ENCODE measurements around the gene PLPP3. TPM values are rescaled to one million over a fixed set of nuclear protein-coding genes. Genes with fewer than 3 reads are reported as not detected.

The PLPP3 gene
- polyA plus RNA-seq, 1 donor, result 95.5 TPM

- no peak for DNase-seq (ENCODE audit: low read depth)
These were observed 2.4 kb downstream of the PLPP3 start for GRCh38 chr1:56576880-56577405.

DNA sequence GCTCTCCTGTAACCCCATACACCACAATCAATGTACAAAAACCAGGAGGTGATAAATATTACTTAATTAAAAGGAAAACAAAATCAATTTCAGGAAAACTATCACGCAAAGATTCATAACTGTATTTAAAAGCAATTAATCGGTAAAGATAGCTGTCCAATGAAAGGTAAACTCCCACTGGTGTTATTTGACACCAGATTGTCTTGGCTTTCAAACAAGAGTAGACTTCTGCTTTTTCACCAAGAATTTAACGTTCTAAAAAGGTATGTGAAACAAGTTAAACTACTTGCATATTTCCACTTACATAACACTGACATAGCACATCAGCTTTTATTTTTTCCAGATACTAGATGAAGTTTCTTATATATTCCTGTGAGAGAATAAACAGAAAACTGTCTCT, 3.5 kb downstream of the PLPP3 start:
- no peak for DNase-seq (ENCODE audit: low read depth)

GRCh38 chr1:56574794-56575193, 4.6 kb downstream of the PLPP3 start:
- DNase-seq (ENCODE audit: low read depth), result no peak

DNA sequence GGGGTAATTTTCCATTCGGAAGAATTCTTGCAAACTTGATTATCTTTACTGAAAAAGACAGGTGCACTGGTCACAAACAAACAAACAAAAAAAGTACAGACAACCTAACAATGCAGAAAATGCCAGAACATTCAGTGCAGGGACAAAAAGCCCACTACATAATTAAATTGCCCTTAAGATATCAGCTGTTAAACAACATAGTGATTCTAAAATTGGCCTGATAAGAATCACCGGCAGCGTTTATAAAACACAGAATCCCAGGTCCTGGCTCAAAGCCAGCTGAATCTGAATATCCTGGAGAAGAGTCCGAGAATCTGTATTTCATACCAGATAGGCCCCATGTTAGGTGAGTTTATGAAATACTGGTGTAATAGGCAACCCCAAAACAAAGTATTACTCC, 6.1 kb downstream of the PLPP3 start:
- DNase-seq (ENCODE audit: low read depth), result no peak

DNA sequence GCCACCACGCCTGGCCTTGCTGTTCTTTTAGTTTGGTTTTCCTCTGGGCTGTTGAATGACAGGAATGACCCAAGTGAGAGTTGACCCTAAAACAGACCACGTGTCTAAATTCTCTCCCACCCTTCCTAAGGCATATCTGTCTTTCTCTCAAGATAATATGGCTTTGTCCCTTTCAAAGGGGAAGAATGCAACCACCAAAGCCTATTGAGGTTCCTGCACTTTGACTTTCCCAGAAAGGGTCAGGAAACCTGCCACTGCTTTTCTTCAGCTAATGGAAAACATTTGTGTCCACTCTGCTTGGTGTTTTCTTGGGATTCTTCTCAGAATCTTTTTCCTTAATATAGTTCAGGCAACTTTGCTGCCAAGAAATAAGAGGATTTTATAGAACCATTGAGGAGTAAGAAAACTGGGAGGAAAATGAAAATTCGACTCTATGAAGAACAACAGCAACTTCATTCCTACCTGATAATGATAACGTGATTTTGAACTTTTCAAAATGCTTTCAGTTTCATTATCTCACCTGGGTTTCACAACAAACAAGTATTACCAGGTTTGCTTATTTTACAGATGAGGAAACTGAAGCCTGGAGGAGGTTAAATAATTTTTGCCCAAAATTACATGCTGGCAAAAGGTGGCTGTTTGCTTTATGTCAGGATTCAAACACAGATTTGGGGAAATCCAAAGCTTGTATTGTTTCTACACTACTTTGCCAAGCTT, 6.9 kb downstream of the PLPP3 start:
- no peak for DNase-seq (ENCODE audit: low read depth)

DNA sequence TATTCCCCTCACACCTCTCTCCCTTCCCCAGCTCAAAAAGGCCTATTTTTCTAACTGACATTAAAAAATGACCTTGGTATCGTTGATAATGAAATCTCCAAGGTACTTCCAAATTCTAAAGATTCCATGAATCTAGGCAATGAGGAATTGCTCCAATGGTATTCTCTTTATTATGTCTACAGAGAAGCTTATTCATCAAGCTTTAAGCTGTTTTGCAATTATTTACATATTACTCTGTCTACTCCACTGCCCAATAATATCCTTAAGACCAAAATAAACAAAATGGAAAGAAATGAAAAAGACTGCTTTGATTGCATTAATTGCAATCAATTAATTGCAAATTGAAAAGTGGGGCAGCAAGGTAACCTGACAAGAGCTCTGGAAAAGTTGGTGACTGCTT, 7.9 kb downstream of the PLPP3 start:
- DNase-seq (ENCODE audit: low read depth), result no peak

- DNase-seq (ENCODE audit: low read depth), result no peak
These were observed 8.4 kb downstream of the PLPP3 start for GRCh38 chr1:56570924-56571372.

- no peak for DNase-seq (ENCODE audit: low read depth)
These were observed 9.7 kb downstream of the PLPP3 start for GRCh38 chr1:56569661-56570060.

DNA sequence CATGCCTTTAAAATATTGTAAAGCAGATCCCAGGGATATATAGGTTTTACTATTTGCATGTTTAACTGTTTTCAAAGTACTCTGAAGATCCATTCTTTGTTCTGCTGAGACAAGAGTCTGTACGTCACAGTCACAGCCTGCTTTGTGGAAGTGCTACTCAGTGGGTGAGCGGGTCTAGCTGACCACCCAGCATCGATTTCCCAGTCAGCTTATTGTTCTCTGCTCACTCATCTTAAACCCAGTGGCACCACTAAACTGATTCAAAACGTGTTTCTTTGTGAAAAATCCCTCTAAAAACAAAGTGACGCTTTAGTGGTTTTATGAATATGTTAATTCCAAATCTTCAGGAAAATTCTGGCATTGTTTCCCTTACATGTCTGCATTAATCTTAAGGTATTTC, 12.4 kb downstream of the PLPP3 start:
- no peak for DNase-seq (ENCODE audit: low read depth)

DNA sequence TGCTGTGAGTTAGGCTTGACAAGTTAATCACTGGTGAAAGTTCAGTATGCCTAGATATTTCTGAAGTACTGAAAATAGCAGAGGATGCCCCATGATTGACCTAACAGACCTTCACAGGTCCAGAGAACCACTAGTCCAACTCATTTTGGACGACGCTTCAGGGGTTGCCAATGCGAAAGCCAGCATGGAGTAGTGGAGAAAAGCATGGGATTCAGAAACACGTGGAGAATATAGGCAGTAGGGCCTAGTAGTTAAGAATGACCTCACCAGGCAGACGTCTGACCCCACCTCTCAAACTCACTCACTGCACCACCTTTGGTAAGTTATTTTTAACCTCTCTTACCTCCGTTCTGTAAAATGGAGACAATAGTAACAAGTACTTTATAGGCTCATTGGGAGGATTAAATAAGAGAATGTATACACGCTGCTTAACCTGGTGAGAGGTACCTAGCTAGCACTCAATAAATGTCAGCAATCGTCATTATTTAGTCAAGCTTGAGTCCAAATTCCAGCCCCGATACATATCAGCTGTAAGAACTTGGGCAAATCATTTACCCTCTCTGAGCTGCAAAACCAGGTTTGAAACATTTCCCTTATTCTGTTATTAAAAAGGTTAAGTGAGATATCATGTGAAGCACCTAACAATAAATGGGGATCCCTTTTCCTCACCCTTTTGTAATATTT, 13.2 kb downstream of the PLPP3 start:
- DNase-seq (ENCODE audit: low read depth), result no peak

DNA sequence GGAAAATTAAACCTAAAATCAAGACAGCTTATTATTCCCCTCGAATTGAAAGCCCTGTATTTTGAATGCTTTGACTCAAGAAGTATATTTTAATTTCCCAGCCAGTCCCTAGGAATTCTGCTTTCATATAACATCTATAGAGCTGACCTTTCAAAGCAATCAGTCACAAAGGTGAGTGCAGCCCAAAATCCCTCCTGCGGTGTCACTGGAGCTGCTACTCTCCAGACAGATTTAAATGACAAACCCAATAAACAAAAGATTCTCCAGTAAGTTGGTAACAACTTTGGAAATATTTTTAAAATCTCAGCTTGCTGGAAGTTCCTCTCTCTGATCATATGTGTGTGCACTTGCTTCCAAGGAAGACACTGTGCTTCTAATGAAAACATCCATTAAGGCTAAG, 14.7 kb downstream of the PLPP3 start:
- DNase-seq (ENCODE audit: low read depth), result no peak

DNA sequence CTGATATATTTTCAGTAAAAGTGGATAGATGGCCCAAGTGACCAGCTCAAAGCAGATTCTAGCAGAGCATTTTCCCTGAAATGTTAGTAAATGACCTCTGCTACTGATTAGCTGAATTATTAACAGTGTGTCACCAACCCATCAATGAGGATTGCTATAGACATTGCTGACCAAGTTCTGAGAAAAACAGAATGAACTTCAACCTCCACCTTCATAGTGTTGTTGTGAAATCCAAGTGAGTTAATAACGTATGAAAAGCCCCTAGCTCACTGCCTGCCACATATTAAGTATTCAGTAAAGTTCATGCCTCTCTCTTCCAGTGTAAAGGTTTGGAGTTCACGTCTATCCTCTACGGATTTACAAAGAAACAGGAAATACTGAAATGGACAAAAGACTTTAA, 15.8 kb downstream of the PLPP3 start:
- DNase-seq (ENCODE audit: low read depth), result no peak

GRCh38 chr1:56562891-56563452, 16.4 kb downstream of the PLPP3 start:
- no peak for DNase-seq (ENCODE audit: low read depth)

GRCh38 chr1:56561227-56562019, 17.9 kb downstream of the PLPP3 start:
- no peak for DNase-seq (ENCODE audit: low read depth)

- no peak for DNase-seq (ENCODE audit: low read depth)
These were observed 21.6 kb downstream of the PLPP3 start for GRCh38 chr1:56557746-56558145.

DNA sequence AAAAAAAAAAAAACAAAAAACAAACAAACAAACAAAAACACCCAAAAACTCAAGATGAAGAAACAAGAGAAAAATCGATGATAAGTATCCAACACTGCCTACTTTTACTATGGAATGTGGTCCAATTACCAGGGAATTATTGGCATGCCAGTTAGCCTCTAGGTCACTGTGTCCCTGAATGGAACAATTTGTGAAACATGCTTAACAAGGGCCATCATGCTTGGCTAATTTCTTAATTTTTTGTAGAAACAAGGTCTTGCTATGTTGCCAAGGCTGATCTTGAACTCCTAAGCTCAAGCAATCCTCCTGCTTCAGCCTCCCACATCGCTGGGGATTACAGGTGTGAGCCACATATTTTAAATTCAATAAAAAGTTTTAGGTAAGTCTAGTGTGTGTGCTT, 23.9 kb downstream of the PLPP3 start:
- DNase-seq (ENCODE audit: low read depth), result no peak

GRCh38 chr1:56553046-56553445, 26.3 kb downstream of the PLPP3 start:
- DNase-seq (ENCODE audit: low read depth), result no peak

DNA sequence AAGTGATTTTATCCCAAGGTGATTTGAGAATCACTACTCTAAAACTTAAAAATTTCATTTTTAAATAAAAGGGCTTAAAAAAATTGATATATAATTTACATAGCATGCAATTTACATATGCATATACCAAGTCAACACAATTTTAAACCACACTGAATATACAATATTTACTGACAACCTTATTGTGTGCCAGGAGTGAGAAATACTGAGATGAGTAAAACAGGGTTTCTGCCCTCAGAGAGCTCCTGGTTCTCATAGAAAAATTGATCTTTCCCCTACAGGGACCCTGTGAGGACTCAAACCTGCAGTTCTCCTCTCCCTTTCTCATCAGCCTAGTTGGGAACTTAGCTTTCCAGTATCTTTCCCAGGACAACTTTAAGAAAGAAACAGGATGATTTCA, 27.0 kb downstream of the PLPP3 start:
- DNase-seq (ENCODE audit: low read depth), result no peak

DNA sequence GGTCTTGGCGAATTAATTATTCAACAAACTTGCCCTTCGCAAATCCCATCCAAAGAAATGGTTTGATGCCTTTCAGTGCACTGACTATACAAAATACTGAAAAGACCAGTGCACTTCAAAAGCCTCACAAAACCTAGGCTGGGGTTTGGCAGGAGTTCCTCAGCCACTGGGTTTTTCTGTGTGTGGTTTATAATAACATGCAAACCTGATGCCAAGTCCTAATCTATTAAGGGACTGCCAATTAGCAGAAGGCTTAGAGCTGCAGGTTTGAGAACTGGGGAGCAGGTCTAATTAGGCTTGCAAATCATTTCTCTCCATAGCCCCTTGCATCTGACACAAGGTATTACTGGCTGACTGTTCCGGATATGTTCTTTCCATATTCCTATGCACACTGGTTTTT, 27.7 kb downstream of the PLPP3 start:
- no peak for DNase-seq (ENCODE audit: low read depth)

GRCh38 chr1:56550859-56551188, 28.5 kb downstream of the PLPP3 start:
- no peak for DNase-seq (ENCODE audit: low read depth)

- DNase-seq (ENCODE audit: low read depth), result no peak
These were observed 29.1 kb downstream of the PLPP3 start for GRCh38 chr1:56550138-56550858.

DNA sequence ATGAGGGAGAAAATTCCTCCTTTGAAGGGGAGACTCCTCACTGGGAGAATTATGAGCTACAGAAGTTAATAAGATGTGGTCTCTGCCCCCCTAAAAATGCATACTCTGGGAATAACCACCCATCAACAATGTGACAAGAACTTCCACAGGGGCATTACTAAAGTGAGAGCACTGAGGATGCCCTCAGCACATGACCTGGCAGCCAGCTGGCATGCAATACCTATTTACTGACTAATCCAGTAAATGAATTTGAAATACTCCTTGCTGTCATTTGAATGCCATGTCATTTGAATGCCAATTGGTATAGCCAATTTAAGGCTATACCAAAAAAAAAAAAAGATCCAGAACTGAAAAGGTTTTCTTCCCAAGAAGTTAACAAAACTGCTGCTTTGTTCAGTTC, 30.8 kb downstream of the PLPP3 start:
- DNase-seq (ENCODE audit: low read depth), result no peak

Measured in forelimb muscle (tissue), 1 donor.